ENCODE results near the gene LSM12.
"Not testable (repeated sequence)": the region's sequence is repeated elsewhere in the genome, so short reads cannot be mapped to it uniquely, and the experiment has no call there.

The LSM12 gene

GRCh38 chr17:44006598-44007345, 59.7 kb downstream of the LSM12 start:
- peak; percentile 95 to 99 (median 98) for DNase-seq

- no peak for DNase-seq
Measured at GRCh38 chr17:44006272-44006597, 60.2 kb downstream of the LSM12 start.

GRCh38 chr17:44005527-44006271, 60.8 kb downstream of the LSM12 start:
- peak in 3 of 5 donors; percentile 24 to 48 (median 32) for DNase-seq

DNA sequence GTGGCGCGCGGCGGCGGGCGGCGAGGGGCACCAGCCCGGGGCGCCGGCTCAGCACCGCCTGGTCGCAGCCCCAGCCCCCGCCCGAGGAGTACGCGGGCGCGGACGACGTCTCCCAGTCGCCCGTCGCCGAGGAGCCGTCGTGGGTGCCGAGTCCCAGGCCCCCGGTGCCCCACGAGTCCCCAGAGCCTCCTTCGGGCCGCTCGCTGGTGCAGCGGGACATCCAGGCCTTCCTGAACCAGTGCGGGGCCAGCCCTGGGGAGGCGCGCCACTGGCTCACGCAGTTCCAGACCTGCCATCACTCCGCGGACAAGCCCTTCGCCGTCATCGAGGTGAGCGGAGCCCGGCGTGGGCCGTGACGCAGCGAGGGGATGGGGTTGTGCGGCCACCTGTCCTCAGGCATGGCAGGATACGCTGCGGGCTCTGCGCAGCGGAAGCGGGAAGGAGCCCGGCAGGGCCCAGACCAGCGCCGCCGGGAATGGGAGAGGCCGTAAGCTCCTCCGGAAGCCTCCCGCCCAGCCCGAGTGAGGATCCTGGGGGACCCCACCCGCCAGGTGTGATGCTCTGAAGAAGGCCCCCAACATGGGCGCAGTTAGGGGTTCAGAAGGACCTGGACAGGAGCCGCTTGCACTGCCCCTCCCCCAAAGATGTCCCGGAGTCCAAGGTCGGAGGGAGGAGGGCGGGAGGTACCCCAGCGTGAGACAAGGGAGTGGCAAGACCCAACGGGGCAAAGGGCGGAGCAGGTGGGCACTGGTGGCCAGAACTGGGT, 61.5 kb downstream of the LSM12 start:
- DNase-seq, result peak in 2 of 5 donors; percentile 18 to 27

DNA sequence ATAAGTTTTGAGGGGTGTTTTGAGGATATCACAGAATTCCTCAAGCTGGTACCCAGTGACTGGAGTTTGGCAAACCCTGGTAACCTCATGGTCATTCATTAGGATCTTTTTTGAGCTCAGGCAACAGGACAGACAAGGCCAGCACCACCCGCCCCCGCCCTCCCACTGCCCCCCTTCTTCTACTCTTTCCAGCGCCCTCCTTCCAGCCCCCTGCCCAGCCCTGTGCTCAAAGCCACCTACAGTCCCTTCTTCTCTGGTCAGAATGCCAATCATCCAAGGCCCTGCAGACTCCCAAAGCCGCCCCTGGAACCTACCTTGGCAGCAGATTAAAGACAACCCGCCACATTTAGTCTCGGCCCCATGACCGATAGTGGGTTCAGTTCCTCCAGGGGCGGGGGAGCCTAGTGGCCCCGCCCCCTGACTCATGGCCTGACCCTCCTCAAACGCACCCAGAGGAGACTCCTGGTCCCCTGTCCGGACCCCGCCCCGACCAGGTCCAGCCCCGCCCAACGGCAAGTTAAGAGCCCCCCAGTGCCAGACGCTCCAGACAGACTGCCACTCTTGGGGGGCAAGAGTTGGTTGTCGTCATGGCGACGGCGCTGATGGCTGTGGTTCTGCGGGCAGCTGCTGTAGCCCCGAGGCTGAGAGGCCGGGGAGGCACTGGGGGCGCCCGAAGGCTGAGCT, 62.3 kb downstream of the LSM12 start, which contains the start of gene NAGS:
Gene NAGS (plus strand): TSS at position 546 of the 684 bp plus-strand sequence. CDS start 42 bp downstream, at position 588.
- DNase-seq, result no peak

DNA sequence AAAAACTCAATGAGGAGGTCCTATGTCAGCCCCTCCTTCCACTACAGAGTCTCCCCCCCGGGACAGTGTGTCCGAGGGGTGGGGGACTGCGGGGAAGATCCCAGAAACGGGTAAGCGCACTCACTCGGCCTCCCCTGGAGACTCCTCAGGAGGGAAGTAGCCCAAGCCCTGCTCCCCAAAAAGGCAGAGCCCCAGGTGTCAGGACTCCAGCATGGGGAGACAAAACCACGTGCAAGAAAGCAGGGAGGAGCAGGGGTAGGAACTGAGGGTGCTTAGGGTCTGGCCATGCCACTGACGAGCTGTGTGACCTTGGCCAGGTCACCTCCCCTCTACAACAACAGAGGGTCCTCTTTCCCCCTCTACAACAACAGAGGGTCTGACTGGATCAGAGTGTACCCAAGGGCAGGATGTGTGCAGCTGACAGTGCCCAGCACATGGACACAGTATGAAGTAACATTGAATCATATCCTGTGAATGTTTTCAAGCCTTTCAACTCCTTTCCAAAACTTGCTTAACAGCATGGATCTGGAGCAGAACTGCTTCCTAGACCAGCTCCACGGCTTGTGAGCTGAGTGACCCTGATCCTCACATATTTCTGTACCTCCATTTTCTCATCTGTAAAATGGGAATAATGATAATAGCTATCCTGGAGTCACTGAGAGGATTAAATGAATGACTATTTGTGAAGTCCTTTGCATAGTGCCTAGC, 64.2 kb downstream of the LSM12 start:
- DNase-seq, result peak in 1 of 5 donors; percentile 52

DNA sequence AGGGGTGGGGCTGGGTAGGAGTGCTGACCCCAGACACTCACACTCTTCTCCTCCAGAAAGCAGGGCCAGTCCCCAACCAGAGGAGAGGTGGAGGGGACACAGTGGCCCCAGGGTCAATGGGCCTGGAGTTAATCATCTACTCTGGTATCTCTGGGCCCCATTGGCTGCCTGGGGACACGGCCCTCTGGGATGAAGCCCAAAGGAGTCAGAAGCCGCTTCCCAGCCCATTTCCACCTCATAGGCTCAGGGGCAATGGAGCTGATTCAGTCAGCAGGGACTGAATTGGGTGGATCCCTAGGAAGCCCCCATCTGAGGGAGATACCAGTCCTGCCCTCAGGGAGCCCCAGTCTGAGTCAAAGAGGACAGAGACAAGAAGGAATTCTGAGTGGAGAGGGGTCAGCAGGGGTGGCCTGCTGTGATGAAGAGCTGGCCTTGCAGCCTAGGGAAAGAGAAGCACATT, 65.0 kb downstream of the LSM12 start:
- DNase-seq, result no peak

- no peak for DNase-seq
Measured at GRCh38 chr17:44000871-44001460, 65.5 kb downstream of the LSM12 start.

DNA sequence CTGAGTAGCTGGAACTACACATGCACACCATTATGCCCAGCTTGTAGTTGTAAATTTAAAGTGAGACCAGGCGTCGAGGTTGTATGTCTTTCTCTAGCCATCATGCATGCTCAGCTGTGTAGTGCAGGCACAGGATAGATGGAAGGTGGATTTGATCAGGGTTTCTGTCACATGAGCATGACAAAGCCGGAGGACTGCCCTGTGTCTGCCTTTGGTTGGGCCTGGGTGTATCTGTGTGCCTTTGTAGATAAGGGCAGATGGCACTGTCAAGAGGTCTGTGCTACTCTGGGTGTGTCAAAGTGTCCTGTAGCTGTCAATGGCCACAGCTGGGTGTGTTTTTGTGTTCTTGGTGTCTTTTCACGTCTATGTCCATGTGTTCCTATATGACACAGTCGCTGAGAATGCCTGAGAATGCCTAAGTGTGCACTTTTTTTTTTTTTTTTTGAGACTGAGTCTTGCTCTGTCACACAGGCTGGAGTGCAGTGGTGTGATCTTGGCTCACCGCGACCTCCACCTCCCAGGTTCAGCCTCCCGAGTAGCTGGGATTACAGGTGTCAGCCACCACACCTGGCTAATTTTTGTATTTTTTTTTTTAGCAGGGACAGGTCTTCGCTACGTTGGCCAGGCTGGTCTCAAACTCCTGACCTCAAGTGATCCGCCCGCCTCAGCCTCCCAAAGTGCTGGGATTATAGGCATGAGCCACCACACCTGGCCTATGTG, 66.2 kb downstream of the LSM12 start:
- DNase-seq, result no peak

DNA sequence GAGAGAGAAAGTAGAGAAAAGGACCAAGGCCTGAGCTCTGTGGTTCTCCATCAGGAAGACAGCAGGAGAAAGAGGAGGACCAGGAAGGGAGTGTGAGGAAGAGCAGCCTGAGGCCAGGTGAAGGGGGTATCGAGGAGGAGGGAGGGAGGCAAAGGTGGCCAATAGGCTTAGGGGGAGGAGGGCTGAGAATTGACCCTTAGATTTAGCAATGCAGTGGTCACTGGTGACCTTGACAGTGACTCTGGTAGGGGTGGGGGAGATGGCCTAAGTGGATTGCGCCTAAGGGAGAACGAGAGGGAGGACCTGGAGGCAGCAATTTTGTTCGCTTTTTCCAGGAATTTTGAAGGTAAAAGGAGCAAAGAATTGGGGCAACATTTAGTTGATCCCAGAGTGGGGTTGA, 67.4 kb downstream of the LSM12 start:
- DNase-seq, result no peak

GRCh38 chr17:43998552-43998951, 67.9 kb downstream of the LSM12 start:
- no peak for DNase-seq

DNA sequence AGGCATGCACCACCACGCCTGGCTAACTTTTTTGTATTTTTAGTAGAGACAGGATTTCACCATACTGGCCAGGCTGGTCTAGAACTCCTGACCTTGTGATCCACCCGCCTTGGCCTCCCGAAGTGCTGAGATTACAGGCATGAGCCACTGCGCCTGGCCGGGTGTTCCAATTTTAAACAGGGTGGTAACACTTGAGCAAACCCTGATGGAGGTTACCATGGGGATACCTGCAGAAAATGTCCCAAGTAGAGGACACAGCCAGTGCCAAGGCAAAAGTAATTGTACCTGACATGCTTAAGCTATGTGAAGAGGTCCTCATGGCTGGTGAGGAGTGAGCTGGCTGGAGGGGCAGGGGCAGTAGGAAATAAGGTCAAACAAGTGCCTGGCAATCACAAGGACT, 69.3 kb downstream of the LSM12 start:
- not testable (repeated sequence) for DNase-seq

- no peak for DNase-seq
Measured at GRCh38 chr17:43995150-43995471, 71.4 kb downstream of the LSM12 start.

- peak; percentile 43 to 66 (median 55) for DNase-seq
Measured at GRCh38 chr17:43994272-43995149, 72.0 kb downstream of the LSM12 start.

GRCh38 chr17:43992641-43993040, 73.8 kb downstream of the LSM12 start:
- DNase-seq, result no peak

DNA sequence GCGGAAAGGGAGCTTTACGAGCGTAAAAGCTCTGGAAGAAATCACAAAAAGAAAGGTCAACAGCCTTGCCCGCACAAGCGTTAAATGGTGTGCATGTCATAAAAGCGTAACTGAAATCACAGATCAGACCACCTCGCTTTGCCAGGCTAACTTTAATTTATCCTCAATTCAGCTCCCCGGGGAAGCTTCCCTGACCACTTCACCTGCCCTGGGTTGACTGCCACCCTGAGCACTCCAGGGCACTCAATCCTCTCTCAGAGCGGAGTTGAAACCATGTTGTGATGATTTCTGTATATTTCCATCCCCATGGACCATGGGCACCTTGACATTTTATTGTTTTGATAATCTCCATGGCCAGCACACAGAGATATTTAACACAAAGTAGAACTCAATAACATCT, 78.2 kb downstream of the LSM12 start:
- DNase-seq, result no peak

DNA sequence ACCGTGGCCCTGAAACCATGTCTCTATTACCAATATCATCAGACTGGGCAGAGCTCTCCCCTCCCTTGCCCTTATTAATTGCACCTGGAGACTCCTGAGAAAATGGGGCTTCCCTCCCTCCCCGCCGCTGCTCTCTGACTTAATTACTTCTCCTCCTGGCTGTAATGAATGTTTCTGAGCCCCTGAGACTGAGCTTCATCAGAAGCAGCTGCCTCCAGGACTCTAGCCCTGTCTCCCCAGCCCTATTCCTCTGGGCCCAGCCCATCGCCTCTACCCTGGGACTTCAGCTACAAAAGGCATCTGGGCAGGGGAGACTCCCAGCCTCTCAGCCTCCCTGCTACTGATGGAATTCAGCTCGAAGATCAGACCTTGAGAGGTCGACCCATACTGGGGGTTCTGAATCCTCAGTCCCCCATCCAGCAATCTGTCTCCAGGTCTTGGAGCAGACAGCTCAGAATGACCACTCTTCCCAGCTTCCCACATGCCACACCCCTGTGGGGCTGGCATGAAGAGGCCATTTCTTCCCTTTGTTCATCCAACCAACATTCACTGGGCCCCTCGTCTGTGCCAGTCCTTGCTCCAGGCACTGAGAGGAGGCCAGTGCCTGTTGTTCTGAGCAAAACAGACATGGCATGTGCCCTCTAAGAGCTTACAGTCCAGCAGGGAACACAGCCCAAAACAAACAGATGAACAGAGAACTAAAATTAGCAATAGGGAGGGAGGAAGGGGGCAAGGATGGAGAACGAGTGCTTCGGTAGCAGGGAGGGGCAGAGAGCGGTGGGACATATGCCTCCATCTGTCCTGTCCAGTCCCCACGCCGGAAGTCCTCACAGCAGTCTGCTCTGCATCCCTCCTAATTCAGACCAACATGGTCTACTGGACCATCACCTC, 79.1 kb downstream of the LSM12 start:
- DNase-seq, result no peak

- DNase-seq, result no peak
Measured at GRCh38 chr17:43986225-43986981, 80.1 kb downstream of the LSM12 start.

All from T-helper 1 cell (primary cell).